KMS-11 (cell line): ENCODE data around the gene REPIN1.

Experiments used
- H2AFZ ChIP-seq: fragments of 200-600 bp; sonication (generic); 2 replicates; pipeline ENCODE4 v1.6.1; 2016; ENCODE audit warnings: antibody characterized with exemption, mixed run types, low read depth
- H3K27ac ChIP-seq: fragments of 200-600 bp; sonication (generic); 2 replicates; pipeline ENCODE4 v1.6.1; 2016; ENCODE audit warnings: mild to moderate bottlenecking, mixed run types
- H3K27me3 ChIP-seq: fragments of 200-600 bp; sonication (generic); 2 replicates; pipeline ENCODE4 v1.6.1; 2017; ENCODE audit warnings: mild to moderate bottlenecking, low read depth, mixed run types, moderate library complexity; ENCODE audit not compliant: insufficient read depth
- H3K36me3 ChIP-seq: fragments of 200-600 bp; sonication (generic); 2 replicates; pipeline ENCODE4 v1.6.1; 2017; ENCODE audit warnings: mild to moderate bottlenecking, mixed run types; ENCODE audit not compliant: insufficient read depth
- H3K4me1 ChIP-seq: fragments of 200-600 bp; sonication (generic); 2 replicates; pipeline ENCODE4 v1.6.1; 2016; ENCODE audit warnings: mild to moderate bottlenecking, low read depth, mixed run types; ENCODE audit not compliant: poor library complexity, severe bottlenecking
- H3K4me2 ChIP-seq: fragments of 200-600 bp; sonication (generic); 2 replicates; pipeline ENCODE4 v1.7.0; 2016; ENCODE audit warnings: mild to moderate bottlenecking, mixed run types
- H3K4me3 ChIP-seq: fragments of 200-600 bp; sonication (generic); IDR thresholded peaks from 2 replicates; pipeline ENCODE4 v1.6.1; 2017; ENCODE audit warnings: low read depth, low read length, mixed read lengths; ENCODE audit not compliant: insufficient read depth
- H3K79me2 ChIP-seq: fragments of 200-600 bp; sonication (generic); 2 replicates; pipeline ENCODE4 v1.6.1; 2016; ENCODE audit warnings: low read depth, mixed run types; ENCODE audit not compliant: insufficient read depth
- H3K9ac ChIP-seq: fragments of 200-600 bp; sonication (generic); 2 replicates; pipeline ENCODE4 v1.6.1; 2016; ENCODE audit warnings: mild to moderate bottlenecking, mixed run types
- H4K20me1 ChIP-seq: fragments of 200-600 bp; sonication (generic); 2 replicates; pipeline ENCODE4 v1.6.1; 2016; ENCODE audit warnings: mild to moderate bottlenecking, mixed run types; ENCODE audit not compliant: insufficient read depth
- TF ChIP-seq, protein P1 (sequence below): fragments of 200-600 bp; sonication (generic); conservative IDR thresholded peaks from 2 replicates; pipeline ENCODE4 v1.6.1; 2017; ENCODE audit warnings: low read depth, mild to moderate bottlenecking, antibody characterized with exemption, low read length, moderate library complexity, mixed read lengths

Gene REPIN1

DNA sequence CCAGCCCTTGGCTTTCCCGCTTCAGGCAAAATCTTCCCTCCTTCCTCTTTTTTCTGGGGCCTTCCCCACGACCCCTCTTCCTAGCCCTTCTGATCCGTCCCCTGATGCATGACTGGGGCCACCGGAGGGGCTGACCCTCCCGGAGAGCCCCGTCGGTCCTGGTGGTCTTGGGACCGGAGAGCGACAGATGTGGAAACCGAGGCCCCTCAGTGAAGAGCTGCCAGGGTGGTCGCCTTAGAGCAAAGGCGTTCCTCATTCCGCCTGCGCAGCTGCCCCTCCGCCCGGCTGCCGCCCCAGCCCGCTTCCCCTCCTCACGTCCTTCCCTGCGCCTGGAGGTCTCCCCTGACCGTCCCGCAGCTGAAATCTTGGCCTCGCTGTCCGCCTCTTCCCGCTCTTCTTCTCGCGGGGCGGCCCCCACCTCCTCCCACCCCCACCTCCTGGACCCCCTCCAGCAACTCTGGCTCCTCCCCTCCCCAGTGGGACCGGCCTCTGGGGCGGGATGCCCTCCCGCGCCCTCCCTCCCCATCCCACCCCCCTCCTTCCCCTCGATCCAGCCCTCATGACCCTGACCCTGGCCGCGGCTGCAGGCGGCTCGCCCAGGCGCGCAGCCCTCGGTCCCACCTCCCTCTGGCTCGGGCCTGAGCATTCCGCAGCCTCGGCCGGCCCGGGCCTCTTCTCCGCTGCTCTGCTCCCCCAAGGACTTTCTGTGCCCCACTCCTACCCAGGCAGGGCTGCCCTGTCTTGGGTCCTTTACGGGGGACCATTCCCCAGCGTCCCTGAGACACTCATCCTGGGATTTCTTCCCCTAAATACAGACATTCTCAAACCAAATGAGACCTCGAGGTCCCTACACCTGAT is 27.1 kb upstream of the REPIN1 start, which contains the start of gene RARRES2:
Gene RARRES2 (minus strand): TSS at position 367 of the 858 bp plus-strand sequence. CDS start 1,020 bp downstream, outside the sequence.
- no peaks in the 10 kb centered on the region for H3K36me3 ChIP-seq
- TF ChIP-seq, protein P1, sequence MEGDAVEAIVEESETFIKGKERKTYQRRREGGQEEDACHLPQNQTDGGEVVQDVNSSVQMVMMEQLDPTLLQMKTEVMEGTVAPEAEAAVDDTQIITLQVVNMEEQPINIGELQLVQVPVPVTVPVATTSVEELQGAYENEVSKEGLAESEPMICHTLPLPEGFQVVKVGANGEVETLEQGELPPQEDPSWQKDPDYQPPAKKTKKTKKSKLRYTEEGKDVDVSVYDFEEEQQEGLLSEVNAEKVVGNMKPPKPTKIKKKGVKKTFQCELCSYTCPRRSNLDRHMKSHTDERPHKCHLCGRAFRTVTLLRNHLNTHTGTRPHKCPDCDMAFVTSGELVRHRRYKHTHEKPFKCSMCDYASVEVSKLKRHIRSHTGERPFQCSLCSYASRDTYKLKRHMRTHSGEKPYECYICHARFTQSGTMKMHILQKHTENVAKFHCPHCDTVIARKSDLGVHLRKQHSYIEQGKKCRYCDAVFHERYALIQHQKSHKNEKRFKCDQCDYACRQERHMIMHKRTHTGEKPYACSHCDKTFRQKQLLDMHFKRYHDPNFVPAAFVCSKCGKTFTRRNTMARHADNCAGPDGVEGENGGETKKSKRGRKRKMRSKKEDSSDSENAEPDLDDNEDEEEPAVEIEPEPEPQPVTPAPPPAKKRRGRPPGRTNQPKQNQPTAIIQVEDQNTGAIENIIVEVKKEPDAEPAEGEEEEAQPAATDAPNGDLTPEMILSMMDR = no peak
- no peak within 1 kb of the TSS for H3K4me3 ChIP-seq
- H3K79me2 ChIP-seq = no peaks in the 10 kb centered on the region
- H3K9ac ChIP-seq = no peak within 1 kb of the TSS
- H3K4me1 ChIP-seq = no peaks in the 10 kb centered on the region
- H3K27me3 ChIP-seq = no peaks in the 10 kb centered on the region
- H3K27ac ChIP-seq = no peak within 1 kb of the TSS
- no peak within 1 kb of the TSS for H3K4me2 ChIP-seq
- H4K20me1 ChIP-seq = no peaks in the 10 kb centered on the region
- H2AFZ ChIP-seq = no peak within 1 kb of the TSS

GRCh38 chr7:150342121-150342408 is 26.6 kb upstream of the REPIN1 start:
- H3K9ac ChIP-seq = no peak overlapping the region
- H4K20me1 ChIP-seq = no peaks in the 10 kb centered on the region
- no peak overlapping the region for H3K4me3 ChIP-seq
- no peak overlapping the region for H3K27ac ChIP-seq
- H3K4me2 ChIP-seq = no peak overlapping the region
- H3K36me3 ChIP-seq = no peaks in the 10 kb centered on the region
- H3K4me1 ChIP-seq = no peaks in the 10 kb centered on the region
- H2AFZ ChIP-seq = no peak overlapping the region
- H3K27me3 ChIP-seq = no peaks in the 10 kb centered on the region
- TF ChIP-seq, protein P1 = no peak
- no peaks in the 10 kb centered on the region for H3K79me2 ChIP-seq

GRCh38 chr7:150343225-150343624 is 25.4 kb upstream of the REPIN1 start:
- no peak overlapping the region for H2AFZ ChIP-seq
- H4K20me1 ChIP-seq = no peaks in the 10 kb centered on the region
- H3K27me3 ChIP-seq = no peaks in the 10 kb centered on the region

GRCh38 chr7:150344299-150344698 is 24.3 kb upstream of the REPIN1 start:
- no peak overlapping the region for H3K9ac ChIP-seq
- H3K4me1 ChIP-seq = no peaks in the 10 kb centered on the region
- no peak overlapping the region for H3K4me3 ChIP-seq
- H3K79me2 ChIP-seq = no peaks in the 10 kb centered on the region
- no peak overlapping the region for H2AFZ ChIP-seq
- no peaks in the 10 kb centered on the region for H3K27me3 ChIP-seq
- no peaks in the 10 kb centered on the region for H4K20me1 ChIP-seq
- H3K4me2 ChIP-seq = no peak overlapping the region
- no peak overlapping the region for H3K27ac ChIP-seq
- H3K36me3 ChIP-seq = no peaks in the 10 kb centered on the region
- TF ChIP-seq, protein P1 = no peak

More at GRCh38 chr7:150343225-150343624, 25.4 kb upstream of the REPIN1 start:
- Histone ChIP-seq H3K4me2 (no peak overlapping the region), H3K27ac (no peak overlapping the region), H3K79me2 (no peaks in the 10 kb centered on the region), H3K9ac (no peak overlapping the region), H3K4me1 (no peaks in the 10 kb centered on the region), H3K4me3 (no peak overlapping the region), H3K36me3 (no peaks in the 10 kb centered on the region)
- TF ChIP-seq, protein P1 = no peak
